Stimulated activated CD4-positive, alpha-beta T cell treated with anti-CD3 and anti-CD28 coated beads, Interleukin-12 subunit alpha, Interleukin-12 subunit beta, amount 100 ng/mL, for 48 hours (primary cell): ENCODE measurements around the gene BEST1.
"Not testable (repeated sequence)": the region's sequence is repeated elsewhere in the genome, so short reads cannot be mapped to it uniquely, and the experiment has no call there.

Experiments
- DNase-seq, 3 donors: peaks; one replicate each; pipeline ENCODE4 v3.0.0-alpha.2; 2020; ENCODE audit warnings: low read depth in 2 of 3, low spot score in 1 of 3

BEST1 gene

GRCh38 chr11:61976420-61976800 is 26.3 kb downstream of the BEST1 start:
- no peak for DNase-seq

- no peak for DNase-seq
Measured at GRCh38 chr11:61976813-61977475, 26.8 kb downstream of the BEST1 start.

- DNase-seq, result no peak
Measured at GRCh38 chr11:61978703-61979661, 28.8 kb downstream of the BEST1 start.

DNA sequence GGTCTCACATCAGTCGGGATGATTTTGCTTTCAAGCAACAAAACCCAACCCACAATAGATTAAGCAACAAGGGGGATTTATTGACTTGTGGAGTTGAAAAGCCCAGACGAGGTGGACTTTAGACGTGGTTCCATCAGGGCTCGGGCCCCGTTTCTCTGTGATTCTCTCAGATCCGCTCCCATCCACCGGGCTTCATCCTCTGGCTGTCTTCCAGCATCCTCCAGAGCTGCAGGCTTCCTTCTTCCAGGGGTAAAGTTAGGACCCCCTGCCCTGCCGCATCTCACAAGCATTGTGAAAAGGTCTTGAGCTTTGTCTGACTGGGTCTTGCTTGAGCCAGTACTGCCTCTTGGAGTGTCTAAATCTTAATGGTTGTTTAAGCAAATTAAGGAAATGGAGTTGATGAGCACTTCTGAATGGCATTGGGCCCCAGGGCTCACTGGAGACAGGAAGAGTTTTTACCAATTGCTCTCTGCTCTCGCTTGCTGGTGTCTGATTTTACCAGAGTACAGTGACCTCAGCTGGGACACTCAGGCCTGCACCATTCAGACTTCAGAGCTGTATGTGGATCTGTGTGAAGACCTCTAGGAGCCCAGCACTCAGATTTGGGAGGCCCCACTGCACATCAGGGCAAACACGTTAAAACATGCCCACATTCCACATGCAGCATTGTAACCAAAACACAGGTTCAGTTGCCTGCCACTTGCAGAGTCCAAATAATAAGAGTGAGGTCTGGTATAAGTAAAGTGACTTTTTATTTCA is 30.8 kb downstream of the BEST1 start:
- no peak for DNase-seq

DNA sequence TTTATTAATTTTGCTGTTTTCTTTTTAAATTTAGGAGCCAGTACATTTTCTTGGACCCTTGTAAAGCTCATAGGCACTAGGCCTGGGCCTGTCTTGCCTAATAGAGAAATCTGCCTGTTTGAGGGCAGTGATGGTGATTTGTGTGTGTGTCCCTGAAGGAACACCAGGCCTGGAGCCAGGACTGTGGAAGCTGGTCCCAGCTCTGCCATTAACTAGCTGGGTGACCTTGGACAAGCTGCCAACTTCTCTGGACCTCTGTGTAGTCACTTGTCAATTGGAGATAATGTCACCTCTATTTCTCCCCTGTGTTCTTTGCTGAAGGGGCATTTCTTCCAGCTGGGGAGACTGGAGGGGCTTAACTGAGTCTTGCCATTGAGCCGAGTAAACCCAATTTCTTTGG is 33.3 kb downstream of the BEST1 start:
- no peak for DNase-seq

GRCh38 chr11:61985869-61986268 is 35.7 kb downstream of the BEST1 start:
- DNase-seq, result no peak

- no peak for DNase-seq
Measured at GRCh38 chr11:61994981-61995380, 44.8 kb downstream of the BEST1 start.

- DNase-seq, result no peak
Measured at GRCh38 chr11:61996933-61997332, 46.8 kb downstream of the BEST1 start.

DNA sequence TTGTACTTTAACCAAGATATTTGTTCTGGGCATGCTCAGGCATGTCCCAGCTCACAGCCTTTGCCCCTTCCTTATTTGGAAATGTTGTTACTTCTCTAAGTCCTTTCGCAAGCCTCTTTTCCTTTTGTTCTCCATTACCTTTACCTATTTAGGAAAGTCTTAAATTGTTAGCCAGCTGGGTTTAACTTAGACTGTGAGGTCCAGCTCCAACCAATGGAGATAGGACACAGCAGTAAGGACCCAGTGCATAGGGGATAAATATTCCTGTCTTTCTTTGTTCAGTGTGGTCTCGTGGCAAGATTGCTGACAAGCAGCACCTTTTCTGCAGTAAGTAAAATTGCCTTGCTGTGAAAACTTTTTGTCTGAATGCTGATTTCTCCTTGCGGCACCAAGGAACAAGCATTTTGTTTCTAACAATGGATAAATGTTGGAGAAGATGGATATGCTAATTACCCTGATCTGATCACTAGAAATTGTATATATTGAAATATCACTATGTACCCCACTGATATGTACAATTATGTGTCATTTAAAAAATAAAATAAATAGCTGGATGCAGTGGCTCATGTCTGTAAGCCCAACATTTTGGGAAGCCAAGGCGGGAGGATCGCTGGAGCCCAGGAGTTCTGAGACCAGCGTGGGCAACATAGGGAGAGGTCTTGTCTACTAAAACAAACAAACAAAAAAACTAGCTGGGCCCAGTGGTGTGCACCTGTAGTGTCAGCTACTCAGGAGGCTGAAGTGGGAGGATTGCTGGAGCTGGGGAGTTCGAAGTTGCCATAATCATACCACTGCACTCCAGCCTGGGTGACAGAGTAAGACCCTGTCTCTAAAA is 49.2 kb downstream of the BEST1 start:
- no peak for DNase-seq

GRCh38 chr11:62000539-62001446 is 50.6 kb downstream of the BEST1 start:
- DNase-seq, result no peak

DNA sequence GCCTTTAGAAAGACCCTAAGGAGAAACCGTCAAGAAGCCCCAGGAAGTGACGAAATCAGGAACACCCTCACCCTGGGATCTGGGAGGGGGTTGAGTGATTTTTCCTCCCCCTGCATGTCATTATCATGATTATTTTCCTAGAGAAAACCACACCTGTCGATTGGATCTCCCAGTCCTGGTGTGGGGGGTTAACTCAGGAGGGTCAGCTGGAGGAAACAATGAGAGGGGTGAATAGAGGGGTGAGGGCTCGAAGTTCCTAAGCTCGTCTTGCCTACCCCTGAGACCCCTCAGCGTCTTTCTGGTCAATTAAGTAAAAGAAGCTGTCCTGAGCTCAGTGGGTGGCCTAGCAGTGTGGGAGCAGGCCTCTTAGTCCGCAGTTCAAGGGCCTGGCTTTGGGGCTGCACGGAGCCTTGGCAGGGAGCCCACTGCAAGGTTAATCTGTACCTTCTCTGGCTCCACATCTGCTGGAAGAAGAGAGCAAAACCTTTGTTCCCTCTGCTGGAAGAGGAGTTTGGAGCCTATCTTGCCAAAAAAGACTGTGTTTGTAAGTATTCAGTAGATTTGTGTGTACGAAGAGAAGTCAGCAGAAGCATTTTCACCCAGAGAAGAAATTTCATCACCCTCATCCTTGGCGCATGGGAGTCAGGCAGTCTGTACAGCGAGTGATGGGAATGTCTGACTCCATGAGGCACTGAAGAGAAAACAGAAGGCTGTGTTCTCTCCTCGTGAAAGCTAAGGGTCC is 51.5 kb downstream of the BEST1 start:
- DNase-seq, result no peak

GRCh38 chr11:62002283-62002682 is 52.1 kb downstream of the BEST1 start:
- DNase-seq, result not testable (repeated sequence)

DNA sequence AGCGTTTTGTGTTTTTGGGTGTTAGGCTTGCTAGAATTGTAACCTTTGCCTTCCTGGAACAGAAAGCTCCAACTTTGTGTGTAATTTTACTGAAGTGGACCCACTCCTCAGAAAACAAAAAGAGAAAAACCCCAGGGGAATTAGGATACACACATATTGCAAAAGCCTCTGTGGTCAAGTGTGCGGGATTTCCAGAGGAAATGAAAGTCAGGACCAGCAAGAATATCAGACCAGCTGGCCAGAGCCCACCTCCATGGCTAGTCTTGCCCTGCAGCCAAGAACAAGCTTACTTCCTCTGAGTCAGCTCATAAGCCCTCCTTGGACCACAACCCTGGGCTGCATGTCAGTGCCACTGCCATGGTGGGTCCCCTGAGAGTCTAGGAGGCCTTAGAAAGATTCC is 54.3 kb downstream of the BEST1 start:
- no peak for DNase-seq

- DNase-seq, result no peak
Measured at GRCh38 chr11:62008193-62008592, 58.0 kb downstream of the BEST1 start.

DNA sequence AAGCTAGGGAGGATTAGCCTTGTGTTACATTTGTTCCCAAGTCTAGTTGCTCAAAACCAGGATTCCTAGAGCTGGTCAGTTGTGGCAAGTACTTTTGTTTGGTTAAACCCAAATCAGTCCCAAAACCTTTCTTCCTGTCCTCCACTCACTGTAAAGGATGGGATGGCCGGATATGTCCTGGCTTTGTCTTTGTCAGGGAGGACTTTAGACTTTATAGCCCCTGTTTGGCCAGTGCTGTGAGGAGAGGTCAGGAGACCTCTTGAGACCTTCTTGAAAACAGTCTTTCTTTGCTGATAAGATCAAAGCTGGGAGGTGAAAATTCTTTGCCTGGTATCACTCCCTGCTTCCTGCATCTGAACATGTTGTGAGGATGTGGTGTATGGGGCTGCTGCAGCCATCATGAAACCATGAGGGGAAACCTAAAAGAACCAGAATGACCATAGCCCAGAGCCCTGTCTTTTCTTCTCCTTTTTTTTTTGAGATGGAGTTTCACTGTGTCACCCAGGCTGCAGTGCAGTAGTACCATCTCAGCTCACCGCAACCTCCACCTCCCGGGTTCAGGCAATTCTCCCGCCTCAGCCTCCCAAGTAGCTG is 60.9 kb downstream of the BEST1 start:
- DNase-seq, result no peak

DNA sequence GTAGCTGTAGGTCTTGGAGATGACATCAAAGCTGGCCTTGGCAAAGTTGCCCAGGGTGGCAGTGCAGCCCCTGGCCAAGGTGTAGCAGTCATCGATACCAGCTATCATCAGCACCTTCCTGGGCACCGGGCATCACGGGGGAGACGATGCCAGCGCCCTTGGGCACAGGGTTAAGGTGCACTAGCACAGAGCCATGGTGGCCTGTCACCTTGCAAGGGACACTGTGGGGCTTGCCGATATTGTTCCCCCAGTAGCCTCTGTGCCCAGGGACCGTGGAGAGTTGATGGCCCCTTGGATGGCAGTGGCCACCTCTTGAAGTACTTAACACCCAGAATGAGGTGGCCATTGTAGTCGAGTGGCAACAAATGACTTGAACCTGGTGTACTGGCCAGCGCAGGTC is 61.7 kb downstream of the BEST1 start:
- DNase-seq, result no peak

DNA sequence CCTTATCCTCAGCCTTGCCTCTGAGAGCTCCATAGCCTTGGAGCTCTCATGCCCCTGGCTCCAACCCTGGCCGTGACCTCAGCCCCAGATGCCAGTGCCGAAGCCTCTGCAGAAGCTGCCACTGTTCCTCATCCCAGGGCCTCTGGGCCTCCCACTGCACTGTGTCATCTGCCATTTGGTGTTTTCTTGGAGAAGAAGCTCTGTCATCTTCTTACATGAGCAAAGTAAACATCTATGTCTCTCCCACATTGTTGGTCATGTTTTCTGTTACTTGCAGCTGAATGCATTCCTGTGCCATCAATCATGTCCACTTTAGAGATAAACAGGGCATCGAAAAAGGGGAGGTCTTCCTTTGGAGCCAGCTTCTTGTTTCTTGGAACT is 62.3 kb downstream of the BEST1 start:
- DNase-seq, result no peak

GRCh38 chr11:62012832-62013461 is 62.8 kb downstream of the BEST1 start:
- no peak for DNase-seq
